H1 (cell line): ENCODE data around the gene PRR5. TPM values are rescaled to one million over a fixed set of nuclear protein-coding genes. Genes with fewer than 3 reads are reported as not detected.

Experiments used
- BACH1 ChIP-seq: IDR thresholded peaks from 2 replicates; pipeline ENCODE4 v1.6.1; 2012; ENCODE audit warnings: low read length, improper control_type of control experiment
- BRCA1 ChIP-seq: IDR thresholded peaks from 2 replicates; pipeline ENCODE4 v1.6.1; 2012; ENCODE audit warnings: low read depth, low read length, improper control_type of control experiment
- CHD1 ChIP-seq: IDR thresholded peaks from 2 replicates; pipeline ENCODE4 v1.6.1; 2012; ENCODE audit warnings: low read depth, low read length, improper control_type of control experiment
- CTCF ChIP-seq, 3 experiments: IDR thresholded peaks; 1 replicate in 2 of 3; 2 replicates in 1 of 3; pipeline versions ENCODE4 v1.5.1 to v1.6.1; 2011; ENCODE audit warnings: low read length in 3 of 3, mild to moderate bottlenecking in 3 of 3, inconsistent platforms in 2 of 3, low read depth in 1 of 3, moderate library complexity in 1 of 3; ENCODE audit not compliant: insufficient read depth in 1 of 3; ENCODE audit errors: control extremely low read depth in 1 of 3
- FOSL1 ChIP-seq: IDR thresholded peaks from 2 replicates; pipeline ENCODE4 v1.6.1; 2011; ENCODE audit warnings: mild to moderate bottlenecking, low read depth, low read length, moderate library complexity; ENCODE audit not compliant: insufficient read depth
- NRF1 ChIP-seq: IDR thresholded peaks from 2 replicates; pipeline ENCODE4 v1.6.1; 2011; ENCODE audit warnings: mild to moderate bottlenecking, low read depth, low read length, improper control_type of control experiment
- SP4 ChIP-seq: IDR thresholded peaks from 2 replicates; pipeline ENCODE4 v1.6.1; 2012; ENCODE audit warnings: low read length, inconsistent platforms
- ZNF274 ChIP-seq: IDR thresholded peaks from 2 replicates; pipeline ENCODE4 v1.7.0; 2012; ENCODE audit warnings: low read length, borderline replicate concordance; ENCODE audit errors: extremely low read depth
- polyA plus RNA-seq, 7 experiments: library from polyadenylated mRNA; depleted of rRNA in 3 of 7; stranded (reverse) in 5 of 7; unstranded in 2 of 7; fragments of >200 nt in 5 of 7; fragments of 200-250 nt in 2 of 7; gene quantifications; 1 replicate in 5 of 7; 2 replicates in 1 of 7; 4 replicates in 1 of 7; pipeline versions ENCODE4 v1.2.1 to v1.2.3, GENCODE V29; 2011 to 2013; ENCODE audit warnings: missing spikeins in 2 of 7, mixed read lengths in 2 of 7
- total RNA-seq: library from RNA; stranded (reverse); fragmentation: NEBNext Ultra II Directional; extraction: Animal tissue kit (Norgen Biotek cat#: 25700); gene quantifications from 2 replicates; pipeline ENCODE4 v1.2.1, GENCODE V29; 2021
- TF ChIP-seq, protein P1 (sequence below): fragments of 300-600 bp; sonication (generic); IDR thresholded peaks from 2 replicates; pipeline ENCODE4 v1.7.1; 2012; ENCODE audit warnings: low read length, moderate library complexity, mild to moderate bottlenecking, inconsistent platforms; ENCODE audit not compliant: insufficient replicate concordance

PRR5 gene
- total and polyA plus RNA-seq, 2 of the 8 experiments (the other 6 are each of a cell fraction or from before 2014, with no cell fraction given) = 16.5 to 25.7 TPM

- TF ChIP-seq, protein P1, sequence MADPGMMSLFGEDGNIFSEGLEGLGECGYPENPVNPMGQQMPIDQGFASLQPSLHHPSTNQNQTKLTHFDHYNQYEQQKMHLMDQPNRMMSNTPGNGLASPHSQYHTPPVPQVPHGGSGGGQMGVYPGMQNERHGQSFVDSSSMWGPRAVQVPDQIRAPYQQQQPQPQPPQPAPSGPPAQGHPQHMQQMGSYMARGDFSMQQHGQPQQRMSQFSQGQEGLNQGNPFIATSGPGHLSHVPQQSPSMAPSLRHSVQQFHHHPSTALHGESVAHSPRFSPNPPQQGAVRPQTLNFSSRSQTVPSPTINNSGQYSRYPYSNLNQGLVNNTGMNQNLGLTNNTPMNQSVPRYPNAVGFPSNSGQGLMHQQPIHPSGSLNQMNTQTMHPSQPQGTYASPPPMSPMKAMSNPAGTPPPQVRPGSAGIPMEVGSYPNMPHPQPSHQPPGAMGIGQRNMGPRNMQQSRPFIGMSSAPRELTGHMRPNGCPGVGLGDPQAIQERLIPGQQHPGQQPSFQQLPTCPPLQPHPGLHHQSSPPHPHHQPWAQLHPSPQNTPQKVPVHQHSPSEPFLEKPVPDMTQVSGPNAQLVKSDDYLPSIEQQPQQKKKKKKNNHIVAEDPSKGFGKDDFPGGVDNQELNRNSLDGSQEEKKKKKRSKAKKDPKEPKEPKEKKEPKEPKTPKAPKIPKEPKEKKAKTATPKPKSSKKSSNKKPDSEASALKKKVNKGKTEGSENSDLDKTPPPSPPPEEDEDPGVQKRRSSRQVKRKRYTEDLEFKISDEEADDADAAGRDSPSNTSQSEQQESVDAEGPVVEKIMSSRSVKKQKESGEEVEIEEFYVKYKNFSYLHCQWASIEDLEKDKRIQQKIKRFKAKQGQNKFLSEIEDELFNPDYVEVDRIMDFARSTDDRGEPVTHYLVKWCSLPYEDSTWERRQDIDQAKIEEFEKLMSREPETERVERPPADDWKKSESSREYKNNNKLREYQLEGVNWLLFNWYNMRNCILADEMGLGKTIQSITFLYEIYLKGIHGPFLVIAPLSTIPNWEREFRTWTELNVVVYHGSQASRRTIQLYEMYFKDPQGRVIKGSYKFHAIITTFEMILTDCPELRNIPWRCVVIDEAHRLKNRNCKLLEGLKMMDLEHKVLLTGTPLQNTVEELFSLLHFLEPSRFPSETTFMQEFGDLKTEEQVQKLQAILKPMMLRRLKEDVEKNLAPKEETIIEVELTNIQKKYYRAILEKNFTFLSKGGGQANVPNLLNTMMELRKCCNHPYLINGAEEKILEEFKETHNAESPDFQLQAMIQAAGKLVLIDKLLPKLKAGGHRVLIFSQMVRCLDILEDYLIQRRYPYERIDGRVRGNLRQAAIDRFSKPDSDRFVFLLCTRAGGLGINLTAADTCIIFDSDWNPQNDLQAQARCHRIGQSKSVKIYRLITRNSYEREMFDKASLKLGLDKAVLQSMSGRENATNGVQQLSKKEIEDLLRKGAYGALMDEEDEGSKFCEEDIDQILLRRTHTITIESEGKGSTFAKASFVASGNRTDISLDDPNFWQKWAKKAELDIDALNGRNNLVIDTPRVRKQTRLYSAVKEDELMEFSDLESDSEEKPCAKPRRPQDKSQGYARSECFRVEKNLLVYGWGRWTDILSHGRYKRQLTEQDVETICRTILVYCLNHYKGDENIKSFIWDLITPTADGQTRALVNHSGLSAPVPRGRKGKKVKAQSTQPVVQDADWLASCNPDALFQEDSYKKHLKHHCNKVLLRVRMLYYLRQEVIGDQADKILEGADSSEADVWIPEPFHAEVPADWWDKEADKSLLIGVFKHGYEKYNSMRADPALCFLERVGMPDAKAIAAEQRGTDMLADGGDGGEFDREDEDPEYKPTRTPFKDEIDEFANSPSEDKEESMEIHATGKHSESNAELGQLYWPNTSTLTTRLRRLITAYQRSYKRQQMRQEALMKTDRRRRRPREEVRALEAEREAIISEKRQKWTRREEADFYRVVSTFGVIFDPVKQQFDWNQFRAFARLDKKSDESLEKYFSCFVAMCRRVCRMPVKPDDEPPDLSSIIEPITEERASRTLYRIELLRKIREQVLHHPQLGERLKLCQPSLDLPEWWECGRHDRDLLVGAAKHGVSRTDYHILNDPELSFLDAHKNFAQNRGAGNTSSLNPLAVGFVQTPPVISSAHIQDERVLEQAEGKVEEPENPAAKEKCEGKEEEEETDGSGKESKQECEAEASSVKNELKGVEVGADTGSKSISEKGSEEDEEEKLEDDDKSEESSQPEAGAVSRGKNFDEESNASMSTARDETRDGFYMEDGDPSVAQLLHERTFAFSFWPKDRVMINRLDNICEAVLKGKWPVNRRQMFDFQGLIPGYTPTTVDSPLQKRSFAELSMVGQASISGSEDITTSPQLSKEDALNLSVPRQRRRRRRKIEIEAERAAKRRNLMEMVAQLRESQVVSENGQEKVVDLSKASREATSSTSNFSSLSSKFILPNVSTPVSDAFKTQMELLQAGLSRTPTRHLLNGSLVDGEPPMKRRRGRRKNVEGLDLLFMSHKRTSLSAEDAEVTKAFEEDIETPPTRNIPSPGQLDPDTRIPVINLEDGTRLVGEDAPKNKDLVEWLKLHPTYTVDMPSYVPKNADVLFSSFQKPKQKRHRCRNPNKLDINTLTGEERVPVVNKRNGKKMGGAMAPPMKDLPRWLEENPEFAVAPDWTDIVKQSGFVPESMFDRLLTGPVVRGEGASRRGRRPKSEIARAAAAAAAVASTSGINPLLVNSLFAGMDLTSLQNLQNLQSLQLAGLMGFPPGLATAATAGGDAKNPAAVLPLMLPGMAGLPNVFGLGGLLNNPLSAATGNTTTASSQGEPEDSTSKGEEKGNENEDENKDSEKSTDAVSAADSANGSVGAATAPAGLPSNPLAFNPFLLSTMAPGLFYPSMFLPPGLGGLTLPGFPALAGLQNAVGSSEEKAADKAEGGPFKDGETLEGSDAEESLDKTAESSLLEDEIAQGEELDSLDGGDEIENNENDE = no peak
- no peak for TF ChIP-seq FOSL1
- no peak for TF ChIP-seq ZNF274
- no peak for TF ChIP-seq BACH1
- no peak for TF ChIP-seq BRCA1
- TF ChIP-seq CTCF (IDR thresholded peaks at IDR 0.05; ENCODE audit: control extremely low read depth in 1 of 3, insufficient read depth in 1 of 3, low read depth in 1 of 3, low read length in 3 of 3) = no peak
- no peak for TF ChIP-seq NRF1
- no peak for TF ChIP-seq SP4
- TF ChIP-seq CHD1 = no peak
Observed at GRCh38 chr22:44693756-44694155, 8.2 kb upstream of the PRR5 start (continued).
